ENCODE data around the gene ADGRG6. TPM values are rescaled to one million over a fixed set of nuclear protein-coding genes. Genes with fewer than 3 reads are reported as not detected.
A peak's percentile ranks its signal among the peaks of the same experiment; 100 is the strongest.
"Not testable (repeated sequence)": the region's sequence is repeated elsewhere in the genome, so short reads cannot be mapped to it uniquely, and the experiment has no call there.

The ADGRG6 gene
- 10 to 100 TPM in 1 of 2 donors, 1 to 10 TPM in 1; 5.7 to 13.4 TPM for total RNA-seq
- long read RNA-seq, full-length matches to known transcripts = 3 of 6 reads
- long read RNA-seq, partial matches to known transcripts = 0 of 6 reads
- long read RNA-seq, other reads (novel, unspliced or antisense) = 3 of 6 reads

GRCh38 chr6:142301651-142302391 is at the start of gene ADGRG6:
ADGRG6 (plus strand) TSS chr6:142302007; CDS start chr6:142302330, 323 bp downstream.
- peak; percentile 71 to 78 for ATAC-seq
- intact Hi-C loops (cut with DNase I) = no loop called here
- peak; percentile 59 for DNase-seq

DNA sequence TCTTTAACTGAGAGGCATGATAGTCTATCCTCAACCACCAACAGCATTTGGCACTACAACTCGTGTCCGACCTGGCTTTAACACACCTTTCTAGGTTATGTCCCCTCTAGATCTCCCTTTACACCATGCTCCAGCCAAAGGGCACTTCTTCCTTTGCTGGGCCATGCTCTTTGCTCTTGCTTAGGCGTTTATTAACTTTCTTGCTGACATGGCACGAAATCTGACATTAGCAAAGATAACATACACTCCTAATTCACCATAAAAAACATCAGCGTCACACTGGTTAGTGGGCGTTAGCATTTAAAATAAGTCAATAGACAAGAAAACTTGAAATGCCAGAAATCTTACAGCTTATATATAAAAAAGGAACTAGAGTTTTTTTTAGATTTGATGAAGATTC is 47.3 kb upstream of the ADGRG6 start:
- no peak for ATAC-seq
- intact Hi-C loops (cut with DNase I) = no loop called here
- no peak for DNase-seq

GRCh38 chr6:142255785-142256184 is 46.0 kb upstream of the ADGRG6 start:
- DNase-seq (no peak), ATAC-seq (no peak)
- intact Hi-C loops (cut with DNase I) = no loop called here

- DNase-seq = no peak
- intact Hi-C loops (cut with DNase I) = no loop called here
Measured at GRCh38 chr6:142258305-142258704, 43.5 kb upstream of the ADGRG6 start.

GRCh38 chr6:142258757-142259156 is 43.0 kb upstream of the ADGRG6 start:
- intact Hi-C loops (cut with DNase I) = no loop called here
- ATAC-seq = no peak
- no peak for DNase-seq

More at GRCh38 chr6:142258305-142258704, 43.5 kb upstream of the ADGRG6 start:
- ATAC-seq = no peak

DNA sequence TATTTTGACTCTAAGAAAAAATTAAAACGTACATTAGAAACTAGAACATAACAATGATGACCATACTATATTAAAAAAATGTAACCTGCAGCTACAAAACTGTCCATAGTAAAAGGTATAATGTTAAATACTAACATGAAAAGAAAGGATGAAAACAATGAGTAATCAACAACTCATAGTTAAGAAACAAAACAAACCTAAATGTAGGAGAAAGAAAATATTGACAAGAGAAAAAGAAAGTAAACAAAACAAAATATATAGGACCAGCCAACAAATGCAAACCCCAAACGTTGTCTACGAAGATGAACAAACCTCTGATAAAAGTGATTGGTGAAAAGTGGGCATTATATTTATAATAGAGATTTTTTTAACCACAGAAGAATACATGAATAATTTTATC is 41.1 kb upstream of the ADGRG6 start:
- ATAC-seq (no peak), DNase-seq (no peak)
- intact Hi-C loops (cut with DNase I) = no loop called here

DNA sequence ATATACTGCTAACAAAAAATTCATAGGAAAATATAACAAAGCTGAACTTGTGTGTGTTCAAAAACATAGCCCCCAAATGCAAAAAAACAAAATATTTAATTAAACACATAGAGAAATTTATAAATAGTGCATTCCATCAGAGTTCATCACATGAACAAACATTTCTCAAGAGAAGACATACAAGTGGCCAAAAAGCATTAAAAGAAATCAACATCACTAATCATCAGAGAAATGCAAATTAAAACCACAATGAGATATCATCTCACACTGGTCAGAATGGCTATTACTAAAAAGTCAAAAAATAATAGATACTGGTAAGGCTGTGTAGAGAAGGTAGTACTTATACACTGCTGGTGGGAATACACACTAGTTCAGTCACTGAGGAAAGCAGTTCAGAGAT is 39.6 kb upstream of the ADGRG6 start:
- intact Hi-C loops (cut with DNase I) = no loop called here
- ATAC-seq (no peak), DNase-seq (no peak)

GRCh38 chr6:142265476-142265875 is 36.3 kb upstream of the ADGRG6 start:
- intact Hi-C loops (cut with DNase I) = no loop called here

GRCh38 chr6:142266060-142266459 is 35.7 kb upstream of the ADGRG6 start:
- intact Hi-C loops (cut with DNase I) = no loop called here
- no peak for ATAC-seq
- DNase-seq = no peak

More at GRCh38 chr6:142265476-142265875, 36.3 kb upstream of the ADGRG6 start:
- ATAC-seq = no peak
- DNase-seq = no peak

DNA sequence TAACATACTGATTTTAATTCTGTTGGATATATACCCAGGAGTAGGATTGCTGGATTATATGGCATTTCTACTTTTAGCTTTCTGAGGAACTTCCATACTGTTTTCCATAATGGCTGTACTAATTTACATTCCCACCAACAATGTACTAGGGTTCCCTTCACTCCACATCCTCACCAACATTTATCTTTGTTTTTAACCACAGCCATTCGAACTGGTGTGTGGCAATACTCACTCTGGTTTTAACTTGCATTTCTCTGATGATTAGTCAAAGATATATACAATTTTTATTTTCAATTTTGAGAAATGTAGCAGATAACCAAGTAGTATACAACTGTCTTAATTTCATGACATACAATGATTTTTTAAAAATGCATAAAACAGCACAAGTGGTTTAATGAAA is 30.3 kb upstream of the ADGRG6 start:
- ATAC-seq = no peak
- intact Hi-C loops (cut with DNase I) = no loop called here
- no peak for DNase-seq

DNA sequence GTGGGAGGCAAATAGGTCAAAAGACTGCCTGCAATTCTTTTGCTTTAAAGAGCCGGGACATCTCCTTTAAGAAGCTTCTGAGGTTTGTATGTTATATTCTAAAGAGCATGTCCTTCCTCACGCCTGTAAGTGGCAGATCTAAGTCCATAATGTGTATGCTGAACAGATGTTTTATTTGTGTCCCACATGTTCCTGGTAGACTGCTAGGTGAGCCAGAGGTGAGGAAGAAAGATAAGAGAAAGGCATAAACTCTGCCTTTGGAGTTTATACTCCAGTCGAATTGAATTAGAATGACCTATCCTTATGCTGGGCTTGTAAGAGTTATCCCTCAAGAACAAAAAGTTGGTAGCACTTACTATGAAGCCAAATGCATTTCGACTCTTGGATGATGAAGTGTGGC is 27.2 kb upstream of the ADGRG6 start:
- ATAC-seq = no peak
- DNase-seq = no peak
- intact Hi-C loops (cut with DNase I) = no loop called here

GRCh38 chr6:142275236-142276006 is 26.4 kb upstream of the ADGRG6 start:
- DNase-seq = no peak
- intact Hi-C loops (cut with DNase I) = no loop called here
- no peak for ATAC-seq

- ATAC-seq (no peak), DNase-seq (no peak)
- intact Hi-C loops (cut with DNase I) = no loop called here
Measured at GRCh38 chr6:142276256-142276655, 25.6 kb upstream of the ADGRG6 start.

GRCh38 chr6:142279350-142280180 is 22.2 kb upstream of the ADGRG6 start:
- intact Hi-C loops (cut with DNase I) = no loop called here
- ATAC-seq = no peak
- no peak for DNase-seq

DNA sequence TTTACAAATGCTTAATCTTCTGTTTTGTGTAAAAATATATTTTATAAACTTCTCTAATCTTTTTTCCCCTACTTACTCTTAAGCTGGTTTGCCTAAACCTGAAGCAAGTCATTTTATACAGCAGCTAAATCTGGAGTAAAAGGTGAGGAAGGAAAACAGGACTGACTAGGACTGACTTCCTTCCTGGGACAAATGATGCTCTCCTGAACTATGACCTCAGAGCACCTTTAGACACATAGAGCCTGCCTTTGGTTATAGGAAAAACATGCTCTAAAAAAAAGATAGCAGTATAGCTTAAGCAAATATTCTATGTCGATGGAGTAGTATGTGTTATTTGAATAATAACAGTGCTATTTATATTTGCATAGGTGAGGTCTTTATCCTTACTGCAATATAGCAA is 21.5 kb upstream of the ADGRG6 start:
- no peak for ATAC-seq
- no peak for DNase-seq
- intact Hi-C loops (cut with DNase I) = no loop called here

DNA sequence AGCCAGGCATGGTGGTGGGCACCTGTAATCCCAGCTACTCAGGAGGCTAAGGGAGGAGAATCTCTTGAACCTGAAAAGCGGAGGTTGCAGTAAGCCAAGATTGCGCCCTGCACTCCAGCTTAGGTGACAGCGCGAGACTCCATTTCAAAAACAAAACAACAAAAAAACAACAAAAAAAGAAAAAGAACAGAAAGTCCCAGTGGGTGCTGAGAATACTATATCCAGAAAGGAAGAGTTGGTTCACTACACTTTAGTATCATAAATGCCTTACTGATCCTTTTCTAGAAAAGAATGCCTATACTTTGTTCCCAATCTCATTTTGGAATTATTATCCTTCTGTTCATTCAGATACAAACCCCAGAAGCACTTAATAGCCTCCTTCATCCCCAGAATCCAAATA is 20.9 kb upstream of the ADGRG6 start:
- intact Hi-C loops (cut with DNase I) = no loop called here
- no peak for DNase-seq
- no peak for ATAC-seq

- DNase-seq; intact Hi-C loops (cut with DNase I): not testable (repeated sequence)
Measured at GRCh38 chr6:142283138-142283537, 18.7 kb upstream of the ADGRG6 start.

DNA sequence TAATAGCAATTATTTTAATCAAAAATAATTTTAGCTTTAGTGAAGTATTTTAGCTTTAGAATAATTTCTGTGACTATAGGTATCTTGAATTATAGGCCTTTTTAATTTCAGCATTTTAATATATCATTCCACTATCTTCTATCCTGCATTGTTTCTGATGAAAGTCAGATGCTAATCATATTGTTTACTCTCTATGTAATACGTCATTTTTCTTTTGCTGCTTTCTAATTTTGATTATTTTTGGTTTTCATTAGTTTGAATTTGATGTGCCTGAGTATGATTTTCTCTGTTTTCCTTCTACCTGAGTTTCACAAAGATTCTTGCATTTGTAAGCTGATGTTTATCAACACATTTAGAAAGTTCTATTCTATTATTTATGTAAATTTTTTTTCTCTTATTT is 17.4 kb upstream of the ADGRG6 start:
- DNase-seq = no peak
- ATAC-seq = no peak

More at GRCh38 chr6:142283138-142283537, 18.7 kb upstream of the ADGRG6 start:
- ATAC-seq = not testable (repeated sequence)

DNA sequence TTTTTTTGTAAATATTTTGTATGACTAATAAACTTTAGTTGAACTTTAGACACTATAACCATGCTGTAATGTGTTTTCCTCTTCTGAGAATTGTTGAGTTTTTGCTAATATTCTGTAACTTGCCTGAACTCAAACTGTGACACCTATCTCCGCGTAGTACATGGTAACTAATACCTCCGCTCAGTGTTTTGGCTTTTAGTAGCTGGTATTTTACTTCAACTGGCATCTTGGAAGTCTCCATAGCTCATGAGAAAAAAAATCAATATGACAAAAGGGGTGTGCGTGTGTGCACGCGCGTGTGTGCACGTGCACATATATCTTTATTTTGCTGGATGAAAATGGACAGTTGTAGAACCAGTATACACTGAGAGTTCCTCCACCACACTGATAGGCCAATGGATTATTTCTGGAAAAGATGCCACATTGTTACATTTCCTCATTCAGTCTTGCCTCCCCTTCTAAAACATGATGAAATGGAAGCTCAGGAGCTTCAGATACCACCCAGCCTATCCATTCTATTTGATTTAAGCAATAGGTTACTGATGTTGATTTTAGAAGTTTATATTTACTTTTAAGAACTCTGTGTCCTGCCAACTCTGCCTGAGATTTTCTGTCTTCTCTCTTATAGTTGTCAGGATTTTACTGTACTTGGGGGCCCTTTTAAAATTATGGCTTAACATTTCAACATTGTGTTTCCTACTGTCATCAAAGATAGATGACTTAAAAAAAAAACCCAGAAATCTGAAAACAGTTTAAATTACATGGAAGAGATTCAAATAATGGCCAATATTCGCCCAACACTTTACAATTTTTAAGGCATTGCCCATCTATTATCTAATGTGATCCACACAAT is 16.3 kb upstream of the ADGRG6 start:
- DNase-seq (no peak), ATAC-seq (no peak)
- intact Hi-C loops (cut with DNase I) = no loop called here

More for the DNA sequence above, 17.4 kb upstream of the ADGRG6 start:
- intact Hi-C loops (cut with DNase I) = no loop called here

Measured in left cardiac atrium (tissue), 4 donors.